SHP77 treated with DMSO at 0.1 percent for 48 hours (cell line): ENCODE measurements around the gene COQ10A.
"Not testable (repeated sequence)": the region's sequence is repeated elsewhere in the genome, so short reads cannot be mapped to it uniquely, and the experiment has no call there.

ENCODE experiments used
- DNase-seq: peaks from one replicate; lab custom pipeline; 2025; lab: John Stamatoyannopoulos, UW

The COQ10A gene

GRCh38 chr12:56280849-56281248 is 14.1 kb downstream of the COQ10A start:
- no peak for DNase-seq

- DNase-seq = no peak
Measured at GRCh38 chr12:56282030-56282429, 15.3 kb downstream of the COQ10A start.

- DNase-seq = no peak
Measured at GRCh38 chr12:56282579-56282978, 15.8 kb downstream of the COQ10A start.

GRCh38 chr12:56284263-56284662 is 17.5 kb downstream of the COQ10A start:
- not testable (repeated sequence) for DNase-seq

GRCh38 chr12:56286044-56286830 is 19.5 kb downstream of the COQ10A start:
- DNase-seq = no peak

- DNase-seq = no peak
Measured at GRCh38 chr12:56288705-56289387, 22.1 kb downstream of the COQ10A start.

GRCh38 chr12:56293795-56294194 is 27.1 kb downstream of the COQ10A start:
- DNase-seq = no peak

GRCh38 chr12:56296295-56296694 is 29.6 kb downstream of the COQ10A start:
- DNase-seq = no peak

GRCh38 chr12:56297400-56297799 is 30.7 kb downstream of the COQ10A start:
- DNase-seq = no peak

GRCh38 chr12:56298828-56299227 is 32.1 kb downstream of the COQ10A start:
- no peak for DNase-seq

GRCh38 chr12:56299308-56299852 is 32.6 kb downstream of the COQ10A start:
- DNase-seq = no peak

- peak; percentile 90 for DNase-seq
Measured at GRCh38 chr12:56299853-56300643, 33.3 kb downstream of the COQ10A start, which contains the start of gene CS. CS (minus strand) TSS chr12:56300330; CDS start chr12:56300201, 129 bp downstream.

GRCh38 chr12:56300644-56301464 is 34.1 kb downstream of the COQ10A start:
- no peak for DNase-seq

- DNase-seq = no peak
Measured at GRCh38 chr12:56304276-56304675, 37.5 kb downstream of the COQ10A start.

- no peak for DNase-seq
Measured at GRCh38 chr12:56304872-56305590, 38.3 kb downstream of the COQ10A start.

GRCh38 chr12:56307221-56307965 is 40.7 kb downstream of the COQ10A start:
- no peak for DNase-seq

GRCh38 chr12:56308714-56309113 is 42.0 kb downstream of the COQ10A start:
- DNase-seq = no peak

GRCh38 chr12:56311003-56311402 is 44.3 kb downstream of the COQ10A start:
- DNase-seq = no peak

GRCh38 chr12:56315249-56315621 is 48.5 kb downstream of the COQ10A start:
- DNase-seq = no peak
